ENCODE data around the gene MXRA8.

MXRA8 gene

DNA sequence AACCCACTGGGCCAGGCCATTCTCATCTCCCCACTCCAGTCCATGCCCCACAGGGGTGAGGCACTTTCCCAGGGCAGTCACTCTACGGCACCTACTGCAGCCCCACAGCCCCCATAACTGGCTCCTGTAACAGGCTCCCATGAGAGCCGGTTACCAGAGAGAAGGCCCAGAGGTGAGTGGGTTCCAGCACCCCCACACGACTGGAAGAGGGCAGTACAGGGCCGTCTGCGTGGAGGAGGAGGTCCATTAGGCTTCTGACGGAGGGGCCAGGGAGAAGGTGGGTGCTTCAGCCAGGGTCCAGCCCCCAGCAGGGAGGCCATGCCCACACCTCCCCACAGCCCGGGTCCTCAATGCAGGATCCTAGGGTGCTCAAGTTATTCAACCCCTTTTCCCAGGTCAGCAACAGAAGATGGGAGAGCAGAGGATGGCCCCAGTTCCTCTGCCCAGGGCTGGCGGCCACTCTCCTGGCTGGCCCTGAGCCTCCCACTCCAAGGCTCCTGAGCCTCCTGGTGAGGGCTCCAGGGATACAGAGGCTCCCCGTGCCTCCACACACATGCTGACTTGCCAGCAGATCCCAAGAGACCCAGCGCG, 52.2 kb downstream of the MXRA8 start:
- DNase-seq, result no peak

DNA sequence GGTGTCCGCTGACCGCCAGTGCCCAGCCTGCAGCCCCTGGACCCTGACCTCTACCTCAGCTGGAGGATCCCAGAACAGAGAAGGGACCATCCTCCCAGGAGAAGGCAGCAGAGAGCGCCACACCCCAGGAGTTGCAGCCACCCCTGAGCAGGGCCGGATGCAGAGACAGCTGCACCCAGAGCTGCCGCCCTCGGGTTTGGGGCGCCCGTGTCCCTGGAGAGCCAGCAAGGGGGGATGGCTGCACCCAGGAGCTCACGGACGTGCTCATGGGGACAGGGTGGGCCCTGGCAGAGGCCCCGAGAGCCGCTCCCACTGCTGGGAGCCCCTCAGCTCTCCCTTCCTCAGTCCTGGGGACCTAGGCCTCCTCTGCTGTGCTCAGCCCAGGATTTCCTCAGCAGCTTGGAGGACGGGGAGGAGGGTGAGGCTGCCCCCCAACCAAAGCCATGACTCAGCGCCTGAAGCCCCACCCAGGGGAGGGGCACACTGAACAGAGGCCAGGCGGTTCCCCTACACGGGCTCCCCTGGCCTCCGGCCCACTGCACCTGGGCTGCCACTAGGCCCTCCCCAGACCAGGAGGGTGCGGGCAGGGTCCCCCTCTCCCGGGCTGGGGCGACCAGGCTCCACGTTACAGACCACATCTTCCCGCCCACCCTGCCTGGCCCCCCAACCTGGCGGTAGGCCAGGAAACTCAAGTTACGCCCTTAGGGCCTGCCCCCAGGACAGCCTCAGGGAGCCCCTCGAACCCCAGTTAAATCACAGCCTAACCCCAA, 52.9 kb downstream of the MXRA8 start:
- DNase-seq, result peak; percentile 60

DNA sequence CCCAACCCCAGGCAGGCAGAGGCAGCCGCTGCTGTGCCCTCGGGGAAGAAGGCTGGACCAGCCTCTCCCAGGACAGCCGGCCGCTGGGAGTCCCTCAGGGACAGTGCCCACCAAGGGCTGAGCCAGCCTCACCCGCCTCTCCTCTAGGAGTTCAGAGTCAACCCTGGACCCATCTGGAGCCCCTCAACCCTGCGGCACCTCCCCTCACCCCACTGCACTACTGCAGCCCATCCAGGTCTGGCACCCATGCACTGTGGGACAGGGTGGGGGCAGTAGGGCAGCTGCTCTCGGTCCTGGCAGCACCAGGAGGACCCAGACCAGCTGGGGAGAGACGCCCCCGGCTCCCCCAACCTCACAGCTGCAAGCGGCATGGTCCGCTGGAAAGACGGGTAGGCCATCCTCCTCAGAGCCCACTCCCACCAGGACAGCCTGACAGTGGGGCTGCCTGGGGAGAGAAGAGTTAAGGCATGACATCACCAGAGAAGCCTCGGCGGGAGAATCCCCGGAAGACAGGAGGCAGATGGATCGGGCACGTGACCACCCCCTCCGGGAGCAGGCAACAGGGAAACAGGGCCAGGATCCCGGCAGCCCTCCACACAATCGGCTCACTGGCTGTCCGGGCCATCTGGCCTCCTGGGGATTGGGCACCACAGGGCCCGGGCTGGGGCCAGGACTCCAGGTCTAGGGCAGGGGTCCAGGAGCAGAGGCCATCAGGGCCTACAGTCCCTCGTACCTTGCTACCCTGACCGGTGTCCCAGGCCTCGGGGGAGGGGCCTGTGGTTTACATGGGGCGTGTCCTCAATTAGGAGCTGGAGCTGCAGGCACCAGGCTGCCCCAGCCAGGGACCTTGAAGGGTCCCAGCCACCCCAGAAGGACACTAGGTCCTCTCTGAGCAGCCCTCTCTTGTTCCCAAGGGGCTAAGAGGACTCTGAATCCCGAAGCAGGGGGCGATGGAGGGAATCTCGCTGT, 53.7 kb downstream of the MXRA8 start:
- no peak for DNase-seq

DNA sequence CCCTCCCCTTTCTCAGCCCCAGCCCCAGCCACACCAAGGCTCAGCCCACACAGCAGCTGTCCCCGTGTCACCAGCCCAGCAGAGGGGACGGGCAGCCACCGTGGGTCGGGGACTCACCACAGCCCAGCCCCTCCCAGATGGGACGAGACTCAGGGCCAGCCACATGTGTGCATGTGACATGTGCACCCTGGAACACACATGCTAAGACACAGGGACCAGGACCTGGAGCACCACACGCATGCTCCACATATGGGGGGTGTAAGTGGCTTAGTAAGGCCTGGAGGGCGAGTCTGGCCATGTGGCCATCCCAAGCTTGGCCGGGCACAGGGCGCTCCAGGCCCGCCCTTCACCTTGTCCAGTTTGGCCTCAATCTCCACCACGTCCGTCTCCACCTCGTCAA, 54.6 kb downstream of the MXRA8 start:
- DNase-seq, result no peak

DNA sequence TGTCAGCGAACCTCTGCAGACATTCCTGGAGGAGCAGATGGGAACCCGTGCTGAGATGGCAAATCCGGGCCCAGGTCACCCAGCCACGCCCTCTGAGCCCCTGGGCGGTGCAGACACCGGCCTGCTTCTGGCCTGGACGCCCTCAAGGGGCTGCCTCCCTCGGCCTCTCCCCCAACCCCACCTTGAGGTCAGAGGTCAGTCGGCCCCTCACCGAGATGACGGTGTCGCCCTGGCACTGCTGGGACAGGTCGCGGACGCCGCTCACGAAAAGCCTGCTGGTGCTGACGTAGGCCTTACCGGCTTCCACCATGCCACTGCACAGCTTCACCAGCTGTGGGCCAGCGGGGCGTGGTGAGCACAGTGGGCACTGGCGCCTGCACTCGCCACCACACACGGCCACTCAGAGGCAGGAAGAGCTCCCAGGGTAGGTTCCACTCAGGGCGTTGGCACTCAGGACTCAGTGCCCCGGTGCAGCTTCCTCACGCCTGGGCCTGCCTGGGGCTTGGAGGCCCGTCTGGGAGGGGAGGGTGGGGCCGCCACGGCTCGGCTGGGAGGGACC, 55.3 kb downstream of the MXRA8 start:
- DNase-seq, result no peak
